Subcutaneous abdominal adipose tissue (tissue), 5 donors: ENCODE results near the gene THRB.
A peak's percentile ranks its signal among the peaks of the same experiment; 100 is the strongest.

Experiments used
- H3K27ac ChIP-seq: one replicate; pipeline ENCODE4 v1.7.0; 2013; ENCODE audit warnings: low read depth, mild to moderate bottlenecking, inconsistent platforms, low read length, moderate library complexity
- H3K27me3 ChIP-seq, 5 donors: one replicate each; pipeline ENCODE4 v1.7.0; 2013; ENCODE audit warnings: low read length in 5 of 5, inconsistent platforms in 1 of 5; ENCODE audit not compliant: control insufficient read depth in 5 of 5, insufficient read depth in 4 of 5
- H3K36me3 ChIP-seq, 5 donors: one replicate each; pipeline ENCODE4 v1.7.0; 2013; ENCODE audit warnings: low read length in 5 of 5; ENCODE audit not compliant: control insufficient read depth in 5 of 5, insufficient read depth in 5 of 5
- H3K4me1 ChIP-seq, 5 donors: one replicate each; pipeline ENCODE4 v1.7.0; 2013; ENCODE audit warnings: low read length in 5 of 5, mild to moderate bottlenecking in 3 of 5, moderate library complexity in 1 of 5; ENCODE audit not compliant: control insufficient read depth in 5 of 5, insufficient read depth in 5 of 5
- H3K4me3 ChIP-seq, 5 donors: one replicate each; pipeline ENCODE4 v1.7.0; 2013; ENCODE audit warnings: low read length in 5 of 5, low read depth in 1 of 5
- H3K9ac ChIP-seq, 5 donors: one replicate each; pipeline ENCODE4 v1.7.0; 2013; ENCODE audit warnings: low read length in 5 of 5, mild to moderate bottlenecking in 4 of 5, moderate library complexity in 3 of 5
- H3K9me3 ChIP-seq, 5 donors: one replicate each; pipeline ENCODE4 v1.7.0; 2013; ENCODE audit warnings: low read length in 5 of 5; ENCODE audit not compliant: control insufficient read depth in 5 of 5
- donor health status: healthy.
- donor health status: healthy.
- donor health status: healthy.
- donor health status: healthy.
- donor health status: healthy.

THRB gene

GRCh38 chr3:24211381-24211780 lies 283.3 kb downstream of the THRB start:
- H3K36me3 ChIP-seq = no peaks in the 10 kb centered on the region
- H3K4me3 ChIP-seq = no peak overlapping the region
- no peaks in the 10 kb centered on the region for H3K9me3 ChIP-seq
- H3K27ac ChIP-seq = no peak overlapping the region
- peaks cover 0 to 13% (median 8%) of the 10 kb centered on the region in 5 donors for H3K4me1 ChIP-seq
- no peak overlapping the region for H3K9ac ChIP-seq
- H3K27me3 ChIP-seq = no peaks in the 10 kb centered on the region

- H3K27ac ChIP-seq = no peak overlapping the region
These were observed 292.6 kb downstream of the THRB start for GRCh38 chr3:24202071-24202470.

GRCh38 chr3:24201301-24201700 lies 293.3 kb downstream of the THRB start:
- Histone ChIP-seq H3K9ac (no peak overlapping the region), H3K36me3 (no peaks in the 10 kb centered on the region), H3K27ac (no peak overlapping the region), H3K4me3 (no peak overlapping the region), H3K9me3 (no peaks in the 10 kb centered on the region), H3K27me3 (no peaks in the 10 kb centered on the region), H3K4me1 (peaks cover 0 to 4% (median 0%) of the 10 kb centered on the region in 5 donors)

More at GRCh38 chr3:24202071-24202470, 292.6 kb downstream of the THRB start:
- Histone ChIP-seq H3K27me3 (no peaks in the 10 kb centered on the region), H3K4me3 (no peak overlapping the region), H3K36me3 (no peaks in the 10 kb centered on the region), H3K9ac (no peak overlapping the region), H3K9me3 (no peaks in the 10 kb centered on the region), H3K4me1 (peaks cover 0 to 4% (median 0%) of the 10 kb centered on the region in 5 donors)

GRCh38 chr3:24199775-24200247 lies 294.8 kb downstream of the THRB start:
- Histone ChIP-seq H3K36me3 (no peaks in the 10 kb centered on the region), H3K27me3 (no peaks in the 10 kb centered on the region), H3K27ac (no peak overlapping the region), H3K4me3 (no peak overlapping the region), H3K4me1 (peaks cover 0 to 4% (median 0%) of the 10 kb centered on the region in 5 donors), H3K9me3 (no peaks in the 10 kb centered on the region), H3K9ac (peak overlapping the region in 1 of 5 donors; percentile 16)

GRCh38 chr3:24199300-24199699 lies 295.4 kb downstream of the THRB start:
- Histone ChIP-seq H3K36me3 (no peaks in the 10 kb centered on the region), H3K27ac (no peak overlapping the region), H3K9me3 (no peaks in the 10 kb centered on the region), H3K4me3 (no peak overlapping the region), H3K27me3 (no peaks in the 10 kb centered on the region), H3K9ac (no peak overlapping the region), H3K4me1 (peaks cover 0 to 4% (median 0%) of the 10 kb centered on the region in 5 donors)

- Histone ChIP-seq H3K27ac (no peak overlapping the region), H3K36me3 (no peaks in the 10 kb centered on the region), H3K9ac (no peak overlapping the region), H3K27me3 (no peaks in the 10 kb centered on the region), H3K4me3 (no peak overlapping the region), H3K4me1 (peaks cover 0 to 4% (median 0%) of the 10 kb centered on the region in 5 donors), H3K9me3 (no peaks in the 10 kb centered on the region)
These were observed 295.9 kb downstream of the THRB start for GRCh38 chr3:24198728-24199127.

- no peaks in the 10 kb centered on the region for H3K27me3 ChIP-seq
- peaks cover 0 to 4% (median 0%) of the 10 kb centered on the region in 5 donors for H3K4me1 ChIP-seq
- no peak overlapping the region for H3K4me3 ChIP-seq
- no peak overlapping the region for H3K27ac ChIP-seq
- H3K9ac ChIP-seq = no peak overlapping the region
- H3K36me3 ChIP-seq = no peaks in the 10 kb centered on the region
- H3K9me3 ChIP-seq = no peaks in the 10 kb centered on the region
These were observed 296.8 kb downstream of the THRB start for GRCh38 chr3:24197809-24198208.

- H3K36me3 ChIP-seq = no peaks in the 10 kb centered on the region
- H3K4me3 ChIP-seq = no peak overlapping the region
- no peak overlapping the region for H3K27ac ChIP-seq
- no peaks in the 10 kb centered on the region for H3K27me3 ChIP-seq
- peaks cover 0 to 17% (median 10%) of the 10 kb centered on the region in 5 donors for H3K4me1 ChIP-seq
- no peak overlapping the region for H3K9ac ChIP-seq
- no peaks in the 10 kb centered on the region for H3K9me3 ChIP-seq
These were observed 298.1 kb downstream of the THRB start for GRCh38 chr3:24196526-24196925.

GRCh38 chr3:24195504-24196230 lies 299.0 kb downstream of the THRB start:
- Histone ChIP-seq H3K9me3 (no peaks in the 10 kb centered on the region), H3K27me3 (no peaks in the 10 kb centered on the region), H3K9ac (no peak overlapping the region), H3K4me3 (no peak overlapping the region), H3K36me3 (no peaks in the 10 kb centered on the region), H3K27ac (no peak overlapping the region), H3K4me1 (peaks cover 0 to 18% (median 10%) of the 10 kb centered on the region in 5 donors)

- H3K36me3 ChIP-seq = no peaks in the 10 kb centered on the region
These were observed 302.1 kb downstream of the THRB start for GRCh38 chr3:24192469-24193056.

More at GRCh38 chr3:24192469-24193056, 302.1 kb downstream of the THRB start:
- Histone ChIP-seq H3K4me1 (peaks cover 0 to 14% (median 10%) of the 10 kb centered on the region in 5 donors), H3K9me3 (no peaks in the 10 kb centered on the region), H3K4me3 (no peak overlapping the region), H3K9ac (no peak overlapping the region), H3K27me3 (no peaks in the 10 kb centered on the region), H3K27ac (no peak overlapping the region)
